Activated naive CD4-positive, alpha-beta T cell treated with anti-CD3 and anti-CD28 coated beads for 36 hours (primary cell): ENCODE data around the gene TICRR. TPM values are rescaled to one million over a fixed set of nuclear protein-coding genes. Genes with fewer than 3 reads are reported as not detected.

Experiments
- CTCF ChIA-PET: fragments of 350-600 bp; sonication (Branson Sonifier 250); formaldehyde crosslinking; loops from one replicate; lab custom pipeline; 2021; ENCODE audit warnings: antibody characterized with exemption; lab: Charles Lee
- DNase-seq: peaks from one replicate; pipeline ENCODE4 v3.0.0-alpha.2; 2020
- H3K27ac Mint-ChIP-seq: one replicate; pipeline ENCODE4 v1.8.0; 2021; ENCODE audit warnings: mild to moderate bottlenecking, mixed read lengths
- H3K27me3 Mint-ChIP-seq: one replicate; pipeline ENCODE4 v1.8.0; 2021; ENCODE audit warnings: low read depth, mixed read lengths
- H3K36me3 Mint-ChIP-seq: one replicate; pipeline ENCODE4 v1.8.0; 2021; ENCODE audit warnings: low read depth, mixed read lengths
- H3K4me1 Mint-ChIP-seq: one replicate; pipeline ENCODE4 v1.8.0; 2021; ENCODE audit warnings: low read depth, mixed read lengths
- H3K4me3 Mint-ChIP-seq: one replicate; pipeline ENCODE4 v1.8.0; 2021; ENCODE audit warnings: mild to moderate bottlenecking, moderate library complexity, mixed read lengths
- H3K9me3 Mint-ChIP-seq: one replicate; pipeline ENCODE4 v1.8.0; 2021; ENCODE audit warnings: mixed read lengths
- intact Hi-C: fragments of 100-400 bp; cut with micrococcal nuclease; formaldehyde crosslinking; loops from one replicate; pipeline ENCODE4 v1.15.1; 2023
- total RNA-seq, 2 experiments: library from RNA; stranded (reverse); gene quantifications; one replicate each; pipeline ENCODE4 v1.2.3, GENCODE V29; 2021

Gene TICRR
- total RNA-seq, 2 experiments from 2014 or later = 20.7 to 21.0 TPM

DNA sequence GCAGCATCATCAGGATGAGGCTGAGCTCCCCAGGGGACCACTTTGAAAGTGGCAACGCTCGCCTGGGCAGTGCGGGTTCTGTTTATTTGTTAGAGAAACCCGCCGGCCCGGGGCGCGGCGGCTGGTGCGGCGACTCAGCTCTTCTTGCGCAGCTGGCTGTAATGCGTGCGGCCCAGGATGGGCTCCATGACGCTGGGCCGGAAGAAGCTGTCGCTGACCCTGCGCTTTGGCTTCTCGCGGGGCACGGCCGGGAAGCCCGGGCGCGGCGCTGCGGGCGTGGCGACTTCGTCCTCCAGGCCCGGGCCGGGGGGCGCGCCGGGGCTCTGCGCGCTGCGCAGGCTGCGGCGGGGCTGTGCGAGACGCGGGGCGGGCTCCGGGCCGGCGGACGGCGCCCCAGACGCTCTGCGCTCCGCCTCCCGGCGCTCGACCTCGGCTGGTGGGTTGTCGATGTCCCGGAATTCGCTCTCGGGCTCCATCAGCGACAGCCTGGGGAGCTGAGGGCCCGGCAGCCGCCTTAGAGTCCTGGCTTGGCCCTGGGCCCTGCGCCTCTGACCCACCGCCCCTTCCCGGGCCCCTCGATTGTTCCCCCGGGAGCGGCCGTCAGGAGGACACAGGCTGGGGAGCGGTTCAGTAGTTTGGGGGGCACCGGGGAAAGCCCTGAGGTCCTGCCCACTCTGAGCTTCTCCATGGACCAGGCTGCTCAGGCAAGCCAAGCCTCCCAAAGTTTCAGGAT lies 90.3 kb downstream of the TICRR start:
- Mint-ChIP-seq H3K36me3 (no peaks in the 10 kb centered on the region), H3K4me3 (no peak overlapping the region), H3K27me3 (peaks cover 21% of the 10 kb centered on the region), H3K27ac (no peak overlapping the region), H3K9me3 (no peaks in the 10 kb centered on the region), H3K4me1 (no peaks in the 10 kb centered on the region)
- CTCF ChIA-PET = no interaction called here
- intact Hi-C loops = no loop called here
- no peak for DNase-seq

DNA sequence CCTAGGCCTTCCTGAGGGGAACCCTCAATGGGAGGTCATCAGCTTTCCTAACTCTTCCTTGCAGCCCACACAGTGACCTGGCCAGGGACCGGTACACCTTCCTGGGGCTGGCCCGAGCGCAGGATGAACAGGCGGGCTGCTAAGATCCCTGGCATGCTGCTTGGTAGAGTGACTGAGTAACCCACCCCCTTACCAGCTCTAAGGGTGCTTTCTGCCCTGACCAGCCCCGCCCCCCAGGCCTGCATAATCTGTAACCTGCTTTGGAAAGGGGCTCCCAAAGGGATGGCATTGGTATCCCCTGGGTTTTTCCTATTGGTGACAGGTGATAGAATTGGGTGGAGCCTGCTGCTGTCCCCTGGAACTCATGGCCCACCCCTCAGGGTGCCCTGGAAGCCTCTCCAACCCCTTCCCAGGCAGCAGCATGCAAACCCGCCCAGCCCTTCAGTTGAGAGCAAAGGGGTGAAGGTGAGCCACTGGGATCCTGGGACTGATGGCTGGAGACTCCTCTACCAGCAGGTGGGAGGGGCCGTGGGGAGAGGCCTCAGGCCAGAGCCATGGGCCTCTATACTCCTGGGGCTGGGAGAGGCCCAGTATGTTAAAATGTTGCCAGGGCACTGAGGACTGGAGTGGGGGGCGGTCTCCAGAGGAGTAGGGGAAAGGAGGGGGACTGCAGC lies 91.1 kb downstream of the TICRR start:
- no peak overlapping the region for H3K4me3 Mint-ChIP-seq
- H3K27ac Mint-ChIP-seq = no peak overlapping the region
- intact Hi-C loops = no loop called here
- H3K36me3 Mint-ChIP-seq = no peaks in the 10 kb centered on the region
- H3K27me3 Mint-ChIP-seq = peaks cover 18% of the 10 kb centered on the region
- DNase-seq = no peak
- H3K9me3 Mint-ChIP-seq = no peaks in the 10 kb centered on the region
- H3K4me1 Mint-ChIP-seq = no peaks in the 10 kb centered on the region
- CTCF ChIA-PET = no interaction called here

DNA sequence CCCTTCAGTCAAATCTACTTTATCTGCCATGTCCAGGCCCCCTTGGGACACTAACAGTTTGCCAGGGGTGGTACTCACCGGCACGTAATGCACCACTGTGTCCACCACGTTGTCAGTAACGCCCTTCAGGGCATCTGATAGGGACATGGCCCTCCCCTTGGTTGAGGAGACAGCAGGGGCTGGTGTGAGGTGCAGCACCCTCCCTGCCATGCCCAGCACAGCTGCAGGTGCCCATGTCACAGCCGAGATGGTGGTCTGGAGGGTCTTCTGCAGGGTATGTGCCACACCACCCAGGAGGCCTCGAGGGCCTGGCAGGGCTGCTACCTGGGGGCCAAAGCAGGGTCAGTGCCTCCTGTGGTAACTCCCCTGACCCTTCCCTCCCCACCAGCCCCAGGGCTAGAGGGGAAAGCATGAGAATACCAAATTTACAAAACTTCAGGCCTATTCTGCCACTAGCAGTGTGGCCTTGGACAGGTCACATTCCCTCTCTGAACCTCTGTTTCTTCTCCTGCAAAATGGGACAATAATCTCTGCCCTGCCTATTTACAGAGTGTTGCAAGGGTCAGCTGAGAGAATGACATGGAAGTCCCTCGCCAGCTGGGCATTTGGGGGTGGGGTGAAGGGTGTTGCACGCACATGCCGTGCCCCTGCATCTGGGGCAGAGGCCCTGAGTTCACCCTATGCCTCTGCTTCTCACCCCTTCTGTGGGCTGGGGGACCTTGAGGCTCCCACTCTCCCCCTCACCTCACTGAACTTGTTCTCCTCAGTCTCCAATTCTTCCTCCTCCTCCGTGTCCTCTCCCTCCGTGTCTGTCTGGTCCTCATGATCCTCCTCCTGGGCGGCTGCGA lies 91.8 kb downstream of the TICRR start:
- no peaks in the 10 kb centered on the region for H3K4me1 Mint-ChIP-seq
- H3K9me3 Mint-ChIP-seq = no peaks in the 10 kb centered on the region
- peaks cover 17% of the 10 kb centered on the region for H3K27me3 Mint-ChIP-seq
- intact Hi-C loops = no loop called here
- no peak overlapping the region for H3K27ac Mint-ChIP-seq
- CTCF ChIA-PET = interaction anchor here (1.3 kb wide), 1 partner anchor 19 kb away, joined by 3 read pairs; no protein-coding TSS in a partner anchor
- no peak overlapping the region for H3K4me3 Mint-ChIP-seq
- no peak for DNase-seq
- no peaks in the 10 kb centered on the region for H3K36me3 Mint-ChIP-seq

- Mint-ChIP-seq H3K27me3 (peaks cover 14% of the 10 kb centered on the region), H3K4me1 (no peaks in the 10 kb centered on the region), H3K9me3 (no peaks in the 10 kb centered on the region), H3K27ac (no peak overlapping the region), H3K36me3 (no peaks in the 10 kb centered on the region), H3K4me3 (no peak overlapping the region)
- DNase-seq = no peak
- intact Hi-C loops = no loop called here
- CTCF ChIA-PET = interaction anchor here (1.3 kb wide), 1 partner anchor 20 kb away, joined by 3 read pairs; no protein-coding TSS in a partner anchor
Observed at GRCh38 chr15:89667706-89667960, 92.4 kb downstream of the TICRR start.

- no peaks in the 10 kb centered on the region for H3K36me3 Mint-ChIP-seq
- CTCF ChIA-PET = interaction anchor here (1.3 kb wide), 1 partner anchor 20 kb away, joined by 3 read pairs; no protein-coding TSS in a partner anchor
- H3K9me3 Mint-ChIP-seq = no peaks in the 10 kb centered on the region
- H3K4me3 Mint-ChIP-seq = no peak overlapping the region
- intact Hi-C loops = no loop called here
- H3K27ac Mint-ChIP-seq = no peak overlapping the region
- H3K27me3 Mint-ChIP-seq = peaks cover 14% of the 10 kb centered on the region
- no peaks in the 10 kb centered on the region for H3K4me1 Mint-ChIP-seq
- no peak for DNase-seq
Observed at GRCh38 chr15:89668171-89668570, 92.9 kb downstream of the TICRR start.

DNA sequence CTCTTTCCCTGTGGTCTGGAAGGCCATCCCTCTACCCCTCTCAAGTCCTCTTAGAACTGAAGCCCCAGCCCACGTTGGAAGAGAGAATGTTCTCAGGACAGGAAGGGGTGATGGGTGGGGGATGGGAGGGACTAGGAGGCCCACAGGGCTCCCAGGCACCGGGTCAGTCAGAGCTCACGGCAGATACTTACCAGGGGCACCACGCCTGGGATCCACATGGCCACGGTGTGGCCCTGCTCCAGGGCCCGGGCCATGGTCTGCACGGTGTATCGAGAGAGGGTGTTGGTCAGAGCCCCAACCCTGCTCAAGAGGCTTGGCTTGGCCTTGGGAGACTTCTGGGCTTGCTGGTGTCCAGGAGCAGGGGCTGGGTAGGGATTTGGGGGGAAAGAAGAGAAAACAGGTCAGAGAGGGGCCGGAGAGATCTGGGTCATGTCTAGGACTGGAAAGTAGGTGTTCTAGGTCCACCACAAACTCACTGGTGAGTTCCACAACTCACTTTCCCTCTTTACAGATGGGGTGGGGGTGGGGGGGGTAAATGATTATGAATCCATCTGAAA lies 94.1 kb downstream of the TICRR start:
- no peak overlapping the region for H3K27ac Mint-ChIP-seq
- CTCF ChIA-PET = no interaction called here
- no peaks in the 10 kb centered on the region for H3K36me3 Mint-ChIP-seq
- no peaks in the 10 kb centered on the region for H3K4me1 Mint-ChIP-seq
- intact Hi-C loops = no loop called here
- no peak overlapping the region for H3K4me3 Mint-ChIP-seq
- peaks cover 12% of the 10 kb centered on the region for H3K27me3 Mint-ChIP-seq
- no peak for DNase-seq
- H3K9me3 Mint-ChIP-seq = no peaks in the 10 kb centered on the region

DNA sequence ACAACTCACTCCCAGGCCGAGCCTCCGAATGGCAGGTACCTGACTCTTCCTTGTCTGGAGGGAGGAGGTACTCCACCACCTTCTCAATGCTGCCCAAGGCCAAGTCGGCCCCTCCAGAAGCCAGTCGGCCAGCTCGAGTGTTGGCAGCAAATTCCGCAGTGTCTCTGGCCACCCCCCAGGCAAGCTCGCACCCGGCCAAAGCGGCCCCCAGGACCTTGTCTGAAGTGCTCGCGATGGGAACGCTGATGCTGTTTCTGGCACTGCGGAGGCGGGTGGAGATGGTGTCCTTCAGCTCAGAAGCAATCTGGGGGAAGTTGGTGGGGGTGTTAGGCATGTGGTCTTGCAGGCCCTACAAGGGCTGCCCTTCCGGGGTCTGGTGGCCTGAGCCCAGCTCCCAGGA lies 94.7 kb downstream of the TICRR start:
- Mint-ChIP-seq H3K4me3 (no peak overlapping the region), H3K4me1 (no peaks in the 10 kb centered on the region), H3K36me3 (no peaks in the 10 kb centered on the region), H3K27ac (no peak overlapping the region), H3K27me3 (peaks cover 8% of the 10 kb centered on the region), H3K9me3 (no peaks in the 10 kb centered on the region)
- CTCF ChIA-PET = no interaction called here
- DNase-seq = no peak
- intact Hi-C loops = no loop called here

DNA sequence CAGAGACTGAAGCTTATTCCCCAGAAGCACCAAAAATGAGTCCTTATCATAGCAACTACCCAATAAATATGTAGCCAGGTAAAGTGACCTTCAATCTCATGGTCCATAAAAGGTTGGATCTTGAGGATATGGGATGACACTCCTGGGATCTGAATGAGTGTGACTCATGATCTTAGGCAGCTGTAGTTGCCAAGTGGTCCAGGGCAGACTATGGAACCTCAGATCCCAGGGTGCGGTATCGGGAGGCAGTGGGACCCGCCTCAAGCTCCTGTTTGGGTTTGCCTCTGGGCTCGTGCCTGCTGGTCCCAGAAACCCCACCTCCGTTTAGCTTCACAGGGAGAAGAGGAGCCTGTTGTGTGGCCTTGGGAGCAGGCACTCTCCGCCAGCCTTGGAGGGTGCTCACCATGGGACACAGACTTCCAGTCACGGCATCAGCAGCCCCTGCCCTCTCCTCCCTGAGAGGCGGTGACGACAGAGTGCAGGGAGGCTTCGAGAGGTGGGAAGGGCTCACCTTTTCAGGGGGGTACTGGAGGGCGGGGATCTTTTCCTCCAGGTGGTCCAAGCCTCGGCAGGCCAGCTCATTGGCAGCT lies 95.8 kb downstream of the TICRR start:
- Mint-ChIP-seq H3K4me1 (no peaks in the 10 kb centered on the region), H3K4me3 (no peak overlapping the region), H3K36me3 (no peaks in the 10 kb centered on the region), H3K9me3 (no peaks in the 10 kb centered on the region), H3K27me3 (peaks cover 6% of the 10 kb centered on the region), H3K27ac (no peak overlapping the region)
- CTCF ChIA-PET = no interaction called here
- intact Hi-C loops = no loop called here
- DNase-seq = no peak

GRCh38 chr15:89671687-89672086 lies 96.4 kb downstream of the TICRR start:
- no peaks in the 10 kb centered on the region for H3K9me3 Mint-ChIP-seq
- H3K4me1 Mint-ChIP-seq = no peaks in the 10 kb centered on the region
- peaks cover 1% of the 10 kb centered on the region for H3K27me3 Mint-ChIP-seq
- no peak overlapping the region for H3K27ac Mint-ChIP-seq
- intact Hi-C loops = no loop called here
- no peak for DNase-seq
- H3K36me3 Mint-ChIP-seq = no peaks in the 10 kb centered on the region
- CTCF ChIA-PET = interaction anchor here (1.8 kb wide), 1 partner anchor 17 kb away, joined by 5 read pairs; no protein-coding TSS in a partner anchor
- H3K4me3 Mint-ChIP-seq = no peak overlapping the region

DNA sequence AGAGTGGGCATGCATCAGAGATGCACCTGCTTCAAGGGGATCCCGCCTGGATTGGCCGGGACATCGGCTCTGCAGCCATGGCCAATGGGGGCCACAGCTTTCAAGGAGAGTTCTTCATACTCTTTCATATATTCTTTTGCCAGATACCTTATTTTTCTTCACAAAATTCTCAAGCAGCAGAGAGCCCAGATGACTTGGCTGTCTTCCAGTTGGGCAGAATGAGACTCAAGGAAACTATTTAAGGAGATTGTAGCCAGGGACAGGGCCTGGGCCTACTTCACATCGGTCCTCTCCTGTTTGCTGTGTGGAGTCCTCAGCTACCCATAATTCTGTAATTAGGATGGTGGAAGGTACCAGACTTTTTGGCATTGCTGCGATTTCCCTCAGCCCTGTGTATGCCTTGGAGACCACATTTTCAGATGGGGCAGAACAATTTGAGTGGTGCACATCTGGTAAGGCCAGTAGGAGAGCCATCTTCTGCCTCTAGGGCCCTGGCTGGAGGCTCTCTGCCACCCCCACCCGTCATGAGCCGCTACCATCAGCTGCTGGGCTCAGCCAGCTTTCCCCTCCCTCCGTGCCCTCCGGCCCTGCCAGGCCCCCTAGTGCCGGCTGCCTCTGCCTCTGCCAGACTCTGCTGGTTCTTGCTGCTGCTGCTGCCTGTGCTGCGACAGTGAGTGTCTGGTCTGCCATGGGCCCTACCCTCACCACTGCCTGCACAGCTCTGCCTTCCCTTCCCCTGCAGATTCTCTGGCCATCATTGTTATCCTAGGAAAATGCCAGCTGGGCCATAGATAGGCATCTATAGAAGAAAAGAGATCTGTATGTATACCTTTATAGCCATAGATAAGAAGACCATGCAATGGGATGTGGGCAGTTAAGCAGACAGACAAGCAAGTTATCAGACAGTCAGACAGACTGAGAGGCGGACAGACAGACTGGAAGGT lies 97.2 kb downstream of the TICRR start:
- CTCF ChIA-PET = interaction anchor here (0.8 to 1.8 kb wide), 3 partner anchors 17 to 180 kb away, joined by 3 to 5 read pairs (median 3); no protein-coding TSS in a partner anchor
- no peaks in the 10 kb centered on the region for H3K4me1 Mint-ChIP-seq
- no peak overlapping the region for H3K27ac Mint-ChIP-seq
- intact Hi-C loops = no loop called here
- H3K4me3 Mint-ChIP-seq = no peak overlapping the region
- H3K36me3 Mint-ChIP-seq = no peaks in the 10 kb centered on the region
- H3K27me3 Mint-ChIP-seq = peaks cover under 1% of the 10 kb centered on the region
- no peak for DNase-seq
- no peaks in the 10 kb centered on the region for H3K9me3 Mint-ChIP-seq

GRCh38 chr15:89673165-89673512 lies 97.9 kb downstream of the TICRR start:
- no peak overlapping the region for H3K27ac Mint-ChIP-seq
- intact Hi-C loops = no loop called here
- no peaks in the 10 kb centered on the region for H3K4me1 Mint-ChIP-seq
- DNase-seq = peak; percentile 23
- H3K27me3 Mint-ChIP-seq = no peaks in the 10 kb centered on the region
- H3K36me3 Mint-ChIP-seq = no peaks in the 10 kb centered on the region
- CTCF ChIA-PET = interaction anchor here (0.5 to 1.8 kb wide), 4 partner anchors 16 to 180 kb away, joined by 3 to 5 read pairs (median 3); no protein-coding TSS in a partner anchor
- no peaks in the 10 kb centered on the region for H3K9me3 Mint-ChIP-seq
- no peak overlapping the region for H3K4me3 Mint-ChIP-seq
